Measurements from ENCODE around the gene FAM193B.
A peak's percentile ranks its signal among the peaks of the same experiment; 100 is the strongest.

The FAM193B gene

DNA sequence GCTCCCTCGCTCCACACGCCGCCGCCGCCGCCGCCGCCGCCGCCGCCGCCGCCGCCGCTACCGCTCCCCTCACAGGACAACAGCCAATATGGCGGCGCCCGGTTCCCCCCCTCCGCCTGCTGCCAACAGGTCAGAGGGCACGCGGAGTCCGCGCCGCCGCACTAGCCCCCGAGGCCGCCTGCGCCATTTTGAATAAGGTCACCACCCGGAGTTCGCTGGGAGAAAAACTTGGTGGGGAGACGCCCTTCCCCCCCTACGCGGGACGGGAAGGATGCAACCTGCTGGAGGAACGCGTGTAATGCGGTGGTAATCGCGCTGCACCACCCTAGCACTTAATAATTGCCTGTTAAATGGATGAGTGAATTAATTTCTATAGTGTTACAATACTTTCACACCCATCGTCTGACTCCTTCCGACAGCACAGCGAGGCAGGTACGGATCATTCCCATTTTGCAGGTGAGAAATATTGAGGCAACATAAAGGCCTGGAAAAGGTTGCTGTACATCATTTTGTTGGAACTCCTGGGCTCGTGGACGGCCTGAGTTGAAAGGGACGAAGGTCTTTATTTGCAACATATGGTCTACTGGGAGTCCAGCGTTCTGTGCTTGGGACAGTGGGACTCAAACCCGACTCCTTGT lies at the start of gene FAM193B:
FAM193B (minus strand) TSS at position 90 of the 638 bp plus-strand sequence. CDS start 105 bp downstream, outside the sequence.
- peak; percentile 92 to 94 for DNase-seq

DNA sequence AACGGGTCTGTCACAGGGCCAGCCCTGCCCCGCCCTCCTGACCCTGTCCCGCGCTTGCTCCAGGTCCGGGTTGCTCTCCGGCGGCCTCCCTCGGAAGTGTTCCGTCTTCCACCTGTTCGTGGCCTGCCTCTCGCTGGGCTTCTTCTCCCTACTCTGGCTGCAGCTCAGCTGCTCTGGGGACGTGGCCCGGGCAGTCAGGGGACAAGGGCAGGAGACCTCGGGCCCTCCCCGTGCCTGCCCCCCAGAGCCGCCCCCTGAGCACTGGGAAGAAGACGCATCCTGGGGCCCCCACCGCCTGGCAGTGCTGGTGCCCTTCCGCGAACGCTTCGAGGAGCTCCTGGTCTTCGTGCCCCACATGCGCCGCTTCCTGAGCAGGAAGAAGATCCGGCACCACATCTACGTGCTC lies 49.8 kb upstream of the FAM193B start:
- no peak for DNase-seq

DNA sequence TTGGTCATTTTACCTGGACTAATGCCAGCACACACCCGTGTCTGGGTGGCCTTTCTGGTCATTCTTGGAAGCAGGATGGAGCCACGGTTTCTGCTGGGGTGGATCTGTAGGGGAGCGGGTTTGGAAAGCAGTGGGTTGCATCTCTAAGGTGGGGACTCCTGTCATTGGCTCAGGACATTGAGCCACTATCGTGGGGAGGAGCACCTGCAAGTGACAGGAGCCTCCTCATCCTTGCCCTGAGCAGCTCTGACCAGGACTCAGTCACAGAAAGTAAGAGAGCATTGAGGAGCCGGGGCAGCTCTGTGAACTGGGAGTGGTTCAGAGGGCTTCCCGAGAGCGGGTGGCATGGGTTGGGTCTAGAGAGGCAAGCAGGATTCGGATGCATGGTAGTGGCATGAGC lies 49.3 kb upstream of the FAM193B start:
- DNase-seq: no peak

DNA sequence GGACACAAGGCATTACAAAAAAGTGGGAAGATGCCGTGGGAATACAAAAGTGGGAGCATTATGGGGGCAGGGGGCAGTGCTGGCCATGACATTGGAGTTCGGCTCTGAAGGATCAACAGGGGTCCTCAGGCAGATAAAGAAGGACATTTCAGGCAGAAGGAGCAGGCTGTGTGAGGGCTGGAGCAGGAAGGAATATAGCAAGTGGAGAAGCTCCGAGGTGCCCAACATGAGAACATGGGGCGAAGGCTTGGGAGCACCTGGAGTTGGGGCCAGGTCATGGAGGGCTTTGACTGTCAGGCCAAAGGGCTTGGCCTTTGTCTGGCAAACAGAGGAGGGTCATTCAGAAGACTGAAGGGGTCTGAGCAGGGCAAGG lies 48.1 kb upstream of the FAM193B start:
- no peak for DNase-seq

DNA sequence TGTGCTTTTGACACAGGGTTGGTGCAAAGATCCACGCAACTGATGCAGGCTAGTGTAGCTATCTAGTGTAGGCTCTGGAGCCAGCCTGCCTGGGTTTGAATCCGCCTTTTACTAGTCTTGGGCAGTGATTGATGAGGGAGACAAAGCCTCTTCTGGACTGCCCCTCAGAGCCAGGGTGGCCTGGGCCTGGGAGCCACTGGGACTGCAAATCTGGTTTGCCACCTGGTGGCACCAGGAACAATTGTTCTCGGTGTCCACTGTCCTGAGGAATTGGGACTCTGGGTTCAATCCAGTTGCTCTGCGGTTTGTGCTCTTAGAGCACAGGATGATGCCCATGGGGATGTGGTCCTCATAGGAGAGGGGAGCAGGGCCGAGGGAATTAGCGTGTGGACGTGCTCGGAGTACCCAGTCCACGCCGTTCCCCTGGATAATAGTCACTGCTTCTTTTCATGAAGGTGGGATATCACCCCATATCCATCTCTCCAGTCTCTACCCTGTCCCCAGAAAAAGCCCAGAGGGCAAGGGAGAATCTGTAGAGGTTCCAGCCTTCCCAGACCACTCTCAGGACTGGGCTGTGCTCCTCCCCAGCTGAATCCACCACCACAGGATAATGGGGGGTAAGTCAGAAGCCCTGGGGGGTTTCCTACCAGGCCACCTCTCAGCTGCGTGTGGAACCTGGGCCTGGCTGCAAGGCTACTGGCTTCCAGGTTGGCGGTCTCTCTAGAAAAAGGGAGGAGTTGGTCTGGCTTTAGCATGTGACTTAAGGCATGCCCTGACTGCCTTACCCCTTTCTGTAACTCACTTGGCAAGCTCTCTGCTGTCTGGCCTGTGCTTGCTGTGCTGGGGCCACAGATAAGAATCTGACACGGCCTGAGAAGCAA lies 47.5 kb upstream of the FAM193B start:
- no peak for DNase-seq

DNA sequence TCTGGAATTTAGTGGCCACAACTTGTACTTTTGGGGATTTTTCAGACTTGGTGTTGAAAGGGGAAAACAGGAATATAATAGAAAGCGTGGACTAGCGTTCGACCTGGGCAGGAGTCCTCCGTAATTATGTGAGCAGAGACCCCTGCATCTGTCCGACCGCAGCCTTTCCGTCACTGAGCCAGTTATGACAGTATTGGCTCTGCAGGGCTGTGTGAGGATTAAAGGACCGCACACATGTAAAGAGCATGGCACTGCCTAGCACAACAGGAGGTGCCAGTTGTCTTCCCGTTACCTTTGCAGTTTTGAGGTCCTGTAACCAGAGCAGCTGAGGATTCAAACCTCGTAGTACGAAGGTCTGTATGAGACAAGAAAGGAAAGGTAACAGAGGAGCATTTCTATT lies 46.8 kb upstream of the FAM193B start:
- DNase-seq: no peak

DNA sequence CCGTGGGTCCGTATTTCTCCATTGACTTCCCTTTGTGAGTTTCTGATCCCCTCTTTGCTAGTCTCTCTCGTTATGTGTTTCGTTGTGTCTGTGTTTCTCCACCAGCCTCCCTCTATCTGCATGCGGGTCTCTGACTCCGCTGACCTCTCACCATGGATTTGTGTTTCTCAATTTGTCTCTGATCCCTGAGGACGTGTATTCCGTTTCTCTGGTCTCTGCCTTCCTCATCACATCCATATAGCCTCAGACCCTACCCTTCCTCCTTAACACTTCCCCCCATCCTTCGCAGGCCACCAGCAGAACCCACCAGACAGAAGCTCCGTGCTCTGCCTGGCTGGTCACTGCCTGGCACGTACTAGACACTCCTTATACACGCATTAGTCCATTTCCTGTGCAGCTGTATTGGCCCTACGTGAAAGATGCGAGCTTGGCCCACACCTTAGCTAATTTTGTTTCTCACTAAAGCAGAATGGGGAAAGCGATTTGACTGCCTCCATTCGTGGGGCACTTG lies 46.2 kb upstream of the FAM193B start:
- no peak for DNase-seq

DNA sequence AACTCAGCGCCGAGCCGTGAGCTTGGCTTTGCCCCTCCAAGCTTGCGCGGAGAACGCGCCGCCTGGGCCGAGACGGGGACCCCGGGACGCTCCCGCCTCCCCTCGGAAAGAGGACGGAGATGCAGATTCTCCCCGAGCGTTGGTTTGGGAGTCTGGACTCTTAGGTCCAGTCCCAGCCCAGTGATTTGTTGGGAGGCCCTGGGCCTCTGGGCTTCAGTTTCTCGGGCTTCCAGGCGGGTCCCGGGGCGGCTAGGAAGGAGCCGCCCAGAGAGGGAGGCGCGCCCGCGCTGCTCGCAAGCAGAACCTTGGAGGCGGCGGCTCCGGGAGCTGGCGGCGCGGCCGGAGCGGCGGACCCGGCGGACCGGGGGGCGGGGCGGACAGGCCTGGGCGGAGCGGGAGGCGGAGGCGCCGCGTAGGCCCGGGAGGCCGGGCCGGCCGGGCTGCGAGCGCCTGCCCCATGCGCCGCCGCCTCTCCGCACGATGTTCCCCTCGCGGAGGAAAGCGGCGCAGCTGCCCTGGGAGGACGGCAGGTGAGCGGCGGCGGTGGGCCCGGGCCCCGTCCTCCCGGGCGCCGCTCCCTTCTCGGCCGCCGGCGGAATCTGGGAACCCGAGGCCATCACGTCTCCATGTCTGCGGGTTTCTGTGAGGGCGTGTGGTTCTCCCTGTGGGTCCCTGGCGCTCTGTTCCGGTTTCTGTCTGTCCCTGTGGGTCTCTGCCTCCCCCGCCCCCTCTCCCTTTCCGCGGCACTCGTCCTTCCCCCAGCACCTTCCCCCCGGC lies 45.6 kb upstream of the FAM193B start, which contains the start of gene B4GALT7:
B4GALT7 (plus strand) TSS at position 402 of the 777 bp plus-strand sequence; CDS start at position 481, 79 bp downstream.
- DNase-seq: peak; percentile 85 to 86

DNA sequence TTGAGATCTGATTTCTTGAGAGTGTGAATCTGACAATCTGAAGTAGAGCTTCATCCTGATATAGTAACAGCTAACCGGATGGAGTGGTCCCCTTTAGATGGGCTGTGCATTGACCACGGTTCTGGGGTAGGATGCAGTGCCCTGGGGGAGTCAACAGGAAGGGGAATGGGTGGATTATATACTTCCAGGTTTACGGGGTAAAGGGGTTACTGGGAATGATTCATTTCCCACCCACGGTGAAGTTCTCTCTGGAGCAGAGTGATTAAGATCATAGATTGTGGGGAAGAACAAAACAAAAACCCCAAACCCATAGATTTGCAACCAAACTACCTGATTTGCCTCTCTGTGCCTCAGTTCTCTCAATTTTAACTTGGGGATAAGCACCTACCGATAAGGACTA lies 44.1 kb upstream of the FAM193B start:
- DNase-seq: no peak

DNA sequence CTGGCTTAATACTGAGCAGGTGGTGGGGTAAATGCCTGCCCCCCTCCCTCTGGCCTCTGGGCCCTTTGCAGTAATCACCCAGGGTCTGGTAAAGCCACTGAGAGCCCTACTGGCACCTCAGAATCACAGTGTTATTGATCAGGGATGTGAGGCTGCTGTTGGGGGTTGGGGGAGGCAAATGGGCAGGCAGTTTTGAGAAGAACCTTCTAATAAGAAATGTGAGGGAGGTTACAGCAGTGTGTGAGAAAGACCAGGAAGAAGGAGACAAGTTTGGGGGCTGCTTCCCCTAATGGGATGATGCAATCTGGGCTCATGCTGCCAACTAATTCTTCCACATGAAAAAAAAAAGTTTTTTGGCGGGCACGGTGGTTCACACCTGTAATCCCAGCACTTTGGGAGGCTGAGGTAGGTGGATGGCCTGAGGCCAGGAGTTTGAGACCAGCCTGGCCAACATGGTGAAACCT lies 42.4 kb upstream of the FAM193B start:
- no peak for DNase-seq

DNA sequence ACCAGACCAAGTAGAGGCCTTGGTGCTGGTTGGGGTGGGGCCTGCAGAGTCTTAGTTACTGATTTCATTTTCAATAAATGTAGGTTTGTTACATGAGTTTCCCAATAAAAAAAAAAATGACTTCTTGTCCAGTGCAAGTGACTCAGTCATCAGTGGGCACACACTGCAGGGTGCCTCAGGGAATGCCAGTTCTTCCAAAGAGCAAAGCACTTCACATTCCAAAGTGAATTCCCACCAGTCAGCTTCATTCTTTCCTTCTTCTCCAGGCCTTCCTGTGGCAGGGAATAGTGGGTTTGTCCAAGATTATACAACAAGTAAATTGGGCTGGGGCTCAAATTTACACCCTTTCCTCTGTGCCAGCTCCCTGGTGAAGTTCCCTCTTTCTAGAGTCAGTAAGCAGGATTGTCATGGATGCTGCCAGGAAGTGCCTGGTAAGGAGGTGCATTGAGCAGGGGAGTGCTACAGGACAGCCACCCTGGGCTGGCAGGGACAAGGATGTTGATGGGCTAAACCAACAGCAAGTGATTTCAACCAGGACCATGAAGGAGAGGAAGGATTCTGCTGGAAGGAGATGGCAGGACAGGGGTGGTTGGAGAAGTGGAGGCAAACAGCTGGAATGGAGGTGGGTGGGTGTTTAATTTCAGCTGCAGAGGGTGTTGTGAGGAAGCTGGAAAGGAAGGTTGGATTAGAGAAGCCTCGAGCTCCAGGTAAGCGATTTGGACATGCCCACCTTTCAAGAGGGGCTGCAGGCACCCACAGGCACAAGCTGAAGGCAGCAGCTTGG lies 41.8 kb upstream of the FAM193B start:
- no peak for DNase-seq

DNA sequence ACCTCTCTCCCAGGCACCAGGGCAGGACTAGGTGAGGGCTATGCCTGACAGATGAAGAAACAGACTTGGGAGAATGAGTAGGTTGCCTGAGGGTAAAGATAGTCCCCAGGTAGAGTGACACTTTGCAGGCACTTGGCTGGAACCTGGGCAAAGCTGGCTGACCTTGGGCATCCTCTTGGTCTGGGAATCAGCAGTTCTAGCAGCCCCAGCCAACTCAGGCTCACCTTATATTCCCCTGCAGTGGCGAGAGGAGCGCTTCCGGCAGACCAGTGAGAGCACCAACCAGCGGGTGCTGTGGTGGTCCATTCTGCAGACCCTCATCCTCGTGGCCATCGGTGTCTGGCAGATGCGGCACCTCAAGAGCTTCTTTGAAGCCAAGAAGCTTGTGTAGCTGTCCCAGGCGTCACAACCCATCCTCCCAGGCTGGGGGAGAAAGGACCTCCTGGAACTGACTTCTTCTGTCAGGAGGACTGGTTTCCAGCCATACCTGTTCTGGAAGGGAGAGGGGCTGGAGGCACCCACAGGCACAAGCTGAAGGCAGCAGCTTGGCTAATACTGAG lies 40.7 kb upstream of the FAM193B start:
- DNase-seq: no peak

DNA sequence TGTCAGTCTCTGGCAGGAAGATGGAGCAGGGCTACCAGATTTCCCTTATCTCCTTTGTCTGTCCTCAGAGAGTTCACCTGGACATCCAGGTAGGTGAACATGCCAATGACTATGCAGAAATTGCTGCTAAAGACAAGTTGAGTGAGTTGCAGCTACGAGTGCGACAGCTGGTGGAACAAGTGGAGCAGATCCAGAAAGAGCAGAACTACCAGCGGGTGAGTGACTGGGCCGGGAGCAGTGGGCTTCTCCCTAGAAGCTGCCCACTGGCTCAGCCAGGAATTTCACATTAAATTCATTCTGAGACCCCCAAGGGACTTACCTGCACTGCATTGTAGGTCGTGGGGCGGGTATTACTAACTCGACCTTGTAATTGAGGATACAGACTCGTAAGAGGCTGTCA lies 39.7 kb upstream of the FAM193B start:
- DNase-seq: no peak

DNA sequence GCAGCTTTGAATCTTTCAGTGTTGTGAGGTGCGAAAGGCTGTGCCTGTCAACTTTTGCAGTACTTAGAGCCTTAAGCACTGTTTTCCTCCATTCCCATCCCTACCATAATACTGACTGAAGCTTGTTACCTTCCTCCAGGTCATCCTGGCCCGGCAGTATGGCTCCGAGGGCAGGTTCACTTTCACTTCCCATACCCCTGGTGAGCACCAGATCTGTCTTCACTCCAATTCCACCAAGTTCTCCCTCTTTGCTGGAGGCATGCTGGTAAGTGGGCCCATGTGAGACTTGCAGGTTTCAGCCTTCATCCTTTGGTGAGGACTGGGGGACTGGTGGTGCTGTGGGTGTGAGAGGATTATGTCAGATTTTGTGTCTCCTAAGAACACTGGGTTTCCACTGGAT lies 39.1 kb upstream of the FAM193B start:
- DNase-seq: no peak

DNA sequence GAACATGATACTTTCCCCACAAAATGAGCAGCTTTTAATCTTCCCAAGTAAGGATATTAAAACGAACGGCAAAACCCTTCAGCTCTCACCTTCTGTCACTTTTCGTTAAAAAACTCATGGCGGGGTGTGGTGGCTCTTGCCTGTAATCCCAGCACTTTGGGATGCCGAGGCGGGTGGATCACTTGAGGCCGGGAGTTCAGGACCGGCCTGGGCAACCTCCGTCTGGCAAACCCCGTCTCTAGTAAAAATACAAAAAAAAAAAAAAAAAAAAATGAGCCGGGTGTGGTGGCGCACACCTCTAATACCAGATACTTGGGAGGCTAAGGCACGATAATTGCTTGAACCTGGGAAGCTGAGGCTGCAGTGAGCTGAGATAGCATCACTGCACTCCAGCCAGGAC lies 38.5 kb upstream of the FAM193B start:
- DNase-seq: no peak

DNA sequence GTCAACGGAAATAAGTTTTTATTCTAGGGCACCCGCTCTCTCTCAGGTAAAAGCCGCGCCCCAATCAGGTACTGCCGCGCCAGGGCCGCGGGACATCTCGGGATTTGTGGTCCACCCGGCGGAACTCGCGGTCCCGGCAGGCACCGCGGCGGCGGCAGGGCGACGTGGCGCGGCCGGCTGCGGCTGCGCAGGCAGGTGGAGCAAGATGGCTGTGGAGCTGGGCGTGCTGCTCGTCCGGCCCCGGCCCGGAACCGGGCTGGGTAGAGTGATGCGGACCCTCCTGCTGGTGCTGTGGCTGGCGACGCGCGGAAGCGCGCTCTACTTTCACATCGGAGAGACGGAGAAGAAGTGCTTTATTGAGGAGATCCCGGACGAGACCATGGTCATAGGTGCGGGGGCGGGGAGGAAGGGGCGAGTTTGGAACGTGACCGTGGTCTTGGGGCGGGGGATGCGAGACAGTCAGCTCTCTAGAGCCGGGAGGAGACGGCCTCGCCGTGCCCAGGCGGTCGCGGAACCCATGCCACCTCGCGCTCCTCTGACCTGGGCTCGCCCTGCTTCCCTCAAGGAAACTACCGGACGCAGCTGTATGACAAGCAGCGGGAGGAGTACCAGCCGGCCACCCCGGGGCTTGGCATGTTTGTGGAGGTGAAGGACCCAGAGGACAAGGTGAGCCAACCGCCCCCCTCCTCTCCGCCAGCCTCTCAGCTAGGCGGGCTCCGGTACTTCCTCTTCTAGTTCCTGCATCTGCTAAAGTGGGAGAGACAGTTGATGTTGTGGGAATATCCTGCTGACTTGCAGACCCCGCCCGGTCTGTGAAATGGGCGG lies 37.9 kb upstream of the FAM193B start, which contains the start of gene TMED9:
TMED9 (plus strand) TSS at position 194 of the 825 bp plus-strand sequence; CDS start at position 206, 12 bp downstream.
- DNase-seq: peak; percentile 83

DNA sequence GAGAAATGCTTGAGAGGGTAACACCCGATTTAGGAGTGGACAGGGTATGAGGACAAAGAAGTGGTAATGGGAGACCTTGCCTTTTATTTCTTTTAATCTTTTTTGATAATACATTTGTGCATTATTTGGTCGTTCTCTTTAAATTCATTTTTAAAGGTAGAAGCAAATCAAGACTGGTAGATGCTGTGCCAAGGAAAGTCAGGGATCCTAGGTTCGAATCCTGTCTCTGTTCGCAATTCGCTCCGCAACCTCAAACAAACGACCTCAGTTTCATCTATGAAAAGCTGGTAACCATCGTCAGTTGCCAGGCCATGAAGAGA lies 37.3 kb upstream of the FAM193B start:
- no peak for DNase-seq

DNA sequence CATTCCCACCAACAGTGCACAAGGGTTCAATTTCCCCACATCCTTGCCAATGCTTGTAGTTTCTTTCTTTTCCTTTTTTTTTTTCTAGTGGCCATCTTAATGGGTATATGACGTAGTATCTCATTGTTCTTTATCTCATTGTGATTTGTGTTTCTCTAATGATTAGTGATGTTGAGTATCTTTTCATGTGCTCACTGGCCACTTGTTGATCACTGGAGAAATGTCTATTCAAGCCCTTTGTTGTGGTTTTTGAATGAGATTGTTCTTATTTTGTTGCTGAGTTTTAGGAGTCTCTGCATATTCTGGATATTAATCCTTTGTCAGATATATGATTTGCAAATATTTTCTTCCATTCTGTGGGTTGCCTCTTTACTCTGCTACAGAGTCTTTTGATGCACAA lies 36.0 kb upstream of the FAM193B start:
- no peak for DNase-seq

DNA sequence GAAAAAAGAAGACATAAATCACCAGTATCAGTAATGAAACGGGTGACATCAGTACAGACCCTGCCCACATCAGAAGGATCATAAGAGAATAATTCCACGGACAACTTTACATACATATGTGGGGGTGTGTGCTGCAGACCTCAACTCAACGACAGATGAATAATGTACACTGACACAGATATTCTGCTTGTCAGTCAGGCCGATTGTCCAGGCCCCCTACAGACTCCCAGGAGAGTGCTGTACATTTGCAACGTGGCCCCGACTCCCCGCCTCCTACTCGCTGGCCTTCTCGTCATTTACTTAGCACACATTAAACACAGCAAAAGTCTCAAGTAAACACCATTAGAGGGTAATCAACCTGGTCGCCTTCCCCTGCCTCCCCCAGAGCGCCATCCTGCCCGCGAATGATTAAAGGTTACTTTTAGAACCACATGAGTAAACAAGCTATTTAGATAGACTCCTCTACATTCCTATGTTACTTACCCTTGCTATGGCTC lies 34.1 kb upstream of the FAM193B start:
- DNase-seq: no peak

DNA sequence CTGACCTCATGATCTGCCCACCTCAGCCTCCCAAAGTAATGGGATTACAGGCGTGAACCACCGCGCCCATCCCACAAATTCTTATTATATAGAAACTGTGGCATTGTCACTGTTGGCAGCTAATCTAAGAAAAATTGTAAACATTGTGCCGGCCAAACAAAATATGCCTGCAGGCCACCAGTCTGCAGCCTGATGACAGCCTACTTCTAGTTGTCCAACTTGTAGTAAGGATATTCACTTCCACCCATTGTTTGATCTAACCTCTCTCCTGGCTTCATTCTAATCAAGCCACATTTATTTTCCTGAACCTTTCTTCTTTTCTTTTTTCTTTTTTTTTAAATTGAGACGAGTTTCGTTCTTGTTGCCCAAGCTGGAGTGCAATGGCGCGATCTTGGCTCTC lies 24.0 kb upstream of the FAM193B start:
- no peak for DNase-seq

DNA sequence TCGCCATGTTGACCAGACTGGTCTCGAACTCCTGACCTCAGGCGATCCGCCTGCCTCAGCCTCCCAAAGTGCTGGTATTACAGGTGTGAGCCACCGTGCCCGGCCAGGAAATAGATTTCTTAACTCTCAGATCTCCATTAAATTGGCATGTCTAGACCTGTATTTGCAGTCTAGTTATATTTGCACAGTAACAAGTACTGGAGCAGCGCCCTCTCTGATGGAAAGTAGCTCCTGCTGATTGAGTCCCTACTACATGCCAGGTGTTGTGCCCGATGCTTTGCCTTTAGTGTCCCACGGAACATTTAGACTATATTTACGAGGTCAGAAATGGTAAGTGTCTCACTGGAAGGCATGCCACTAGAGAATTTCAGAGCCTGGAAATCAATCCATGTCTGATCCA lies 21.8 kb upstream of the FAM193B start:
- DNase-seq: no peak
